ENCODE results near the gene CLBA1.
"Not testable (repeated sequence)": the region's sequence is repeated elsewhere in the genome, so short reads cannot be mapped to it uniquely, and the experiment has no call there.

Gene CLBA1

GRCh38 chr14:104942586-104942985 lies 43.0 kb upstream of the CLBA1 start:
- no peaks in the 10 kb centered on the region for H3K36me3 ChIP-seq

GRCh38 chr14:104943216-104944015 lies 42.2 kb upstream of the CLBA1 start:
- H3K27me3 ChIP-seq; DNase-seq; H3K4me1 ChIP-seq; H3K36me3 ChIP-seq; H3K9me3 ChIP-seq; H3K4me3 ChIP-seq (ENCODE audit: low read depth, low read length): not testable (repeated sequence)

More at GRCh38 chr14:104942586-104942985, 43.0 kb upstream of the CLBA1 start:
- TF ChIP-seq CTCF (IDR thresholded peaks at IDR 0.05; ENCODE audit: low read depth, low read length): no peak
- Histone ChIP-seq H3K27me3 (peaks cover 11% of the 10 kb centered on the region), H3K4me3 (ENCODE audit: low read depth, low read length) (no peak overlapping the region), H3K4me1 (no peaks in the 10 kb centered on the region), H3K9me3 (no peaks in the 10 kb centered on the region)
- DNase-seq: no peak

- not testable (repeated sequence) for H3K9me3 ChIP-seq; H3K4me3 ChIP-seq (ENCODE audit: low read depth, low read length); H3K36me3 ChIP-seq; DNase-seq; H3K4me1 ChIP-seq; H3K27me3 ChIP-seq
These were observed 41.6 kb upstream of the CLBA1 start for GRCh38 chr14:104944016-104944308.

GRCh38 chr14:104944436-104945205 lies 41.0 kb upstream of the CLBA1 start:
- not testable (repeated sequence) for H3K36me3 ChIP-seq; H3K9me3 ChIP-seq; H3K4me1 ChIP-seq; H3K4me3 ChIP-seq (ENCODE audit: low read depth, low read length); H3K27me3 ChIP-seq
- DNase-seq: peak; percentile 3

GRCh38 chr14:104945266-104945665 lies 40.3 kb upstream of the CLBA1 start:
- peak; percentile 3 for DNase-seq
- not testable (repeated sequence) for H3K4me3 ChIP-seq (ENCODE audit: low read depth, low read length); H3K4me1 ChIP-seq; H3K9me3 ChIP-seq; H3K36me3 ChIP-seq; H3K27me3 ChIP-seq

GRCh38 chr14:104945986-104946965 lies 39.3 kb upstream of the CLBA1 start:
- peak; percentile 11 for DNase-seq
- not testable (repeated sequence) for H3K4me1 ChIP-seq; H3K27me3 ChIP-seq; H3K36me3 ChIP-seq; H3K4me3 ChIP-seq (ENCODE audit: low read depth, low read length); H3K9me3 ChIP-seq

GRCh38 chr14:104947201-104947600 lies 38.4 kb upstream of the CLBA1 start:
- peak; percentile 3 for DNase-seq
- not testable (repeated sequence) for H3K4me3 ChIP-seq (ENCODE audit: low read depth, low read length); H3K27me3 ChIP-seq; H3K9me3 ChIP-seq; H3K4me1 ChIP-seq; H3K36me3 ChIP-seq

GRCh38 chr14:104947881-104948735 lies 37.5 kb upstream of the CLBA1 start:
- not testable (repeated sequence) for H3K4me3 ChIP-seq (ENCODE audit: low read depth, low read length); H3K27me3 ChIP-seq; H3K4me1 ChIP-seq; H3K9me3 ChIP-seq; H3K36me3 ChIP-seq
- DNase-seq: peak; percentile 4

- Histone ChIP-seq H3K4me3 (ENCODE audit: low read depth, low read length) (no peak overlapping the region), H3K4me1 (no peaks in the 10 kb centered on the region), H3K36me3 (no peaks in the 10 kb centered on the region), H3K27me3 (no peaks in the 10 kb centered on the region), H3K9me3 (no peaks in the 10 kb centered on the region)
- peak; percentile 1 for DNase-seq
- no peak for TF ChIP-seq CTCF (IDR thresholded peaks at IDR 0.05; ENCODE audit: low read depth, low read length)
These were observed 36.9 kb upstream of the CLBA1 start for GRCh38 chr14:104948736-104949031.

GRCh38 chr14:104949406-104949955 lies 36.1 kb upstream of the CLBA1 start:
- H3K9me3 ChIP-seq; DNase-seq; H3K27me3 ChIP-seq; H3K36me3 ChIP-seq; H3K4me3 ChIP-seq (ENCODE audit: low read depth, low read length); H3K4me1 ChIP-seq: not testable (repeated sequence)
